Measurements from ENCODE around the gene GCSAML.

The GCSAML gene

DNA sequence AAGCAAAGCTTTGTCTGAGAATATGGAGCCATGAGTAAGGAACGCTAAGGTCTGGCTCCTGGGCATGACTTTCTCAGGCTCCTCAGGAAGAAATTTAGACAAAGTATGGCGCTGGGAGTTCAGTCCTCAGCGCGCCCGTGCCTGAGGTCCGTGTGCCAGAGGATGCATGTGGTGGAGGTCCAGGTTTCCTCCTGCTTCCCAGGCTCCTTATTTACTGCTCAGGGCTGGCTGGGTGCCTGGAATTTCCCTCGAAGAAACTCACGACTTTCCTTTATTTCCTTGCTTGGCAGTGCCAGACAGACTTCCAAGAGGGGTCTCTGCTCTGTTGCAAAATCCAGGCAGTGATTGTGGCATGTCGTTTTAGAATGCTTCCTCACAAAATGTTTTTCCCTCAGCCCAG lies 13.3 kb downstream of the GCSAML start:
- Histone ChIP-seq H3K4me3 (ENCODE audit: low read depth, low read length) (no peak overlapping the region), H3K27me3 (ENCODE audit: control insufficient read depth, insufficient read depth, low read length) (no peaks in the 10 kb centered on the region), H3K9ac (no peak overlapping the region), H3K4me1 (no peaks in the 10 kb centered on the region), H3K27ac (no peak overlapping the region), H3K79me2 (no peaks in the 10 kb centered on the region), H2AFZ (no peak overlapping the region), H3K9me3 (ENCODE audit: control insufficient read depth, low read length) (no peaks in the 10 kb centered on the region), H3K36me3 (ENCODE audit: control insufficient read depth, insufficient read depth, low read length) (no peaks in the 10 kb centered on the region), H3K4me2 (ENCODE audit: low read length) (no peak overlapping the region)
- TF ChIP-seq, protein P1, sequence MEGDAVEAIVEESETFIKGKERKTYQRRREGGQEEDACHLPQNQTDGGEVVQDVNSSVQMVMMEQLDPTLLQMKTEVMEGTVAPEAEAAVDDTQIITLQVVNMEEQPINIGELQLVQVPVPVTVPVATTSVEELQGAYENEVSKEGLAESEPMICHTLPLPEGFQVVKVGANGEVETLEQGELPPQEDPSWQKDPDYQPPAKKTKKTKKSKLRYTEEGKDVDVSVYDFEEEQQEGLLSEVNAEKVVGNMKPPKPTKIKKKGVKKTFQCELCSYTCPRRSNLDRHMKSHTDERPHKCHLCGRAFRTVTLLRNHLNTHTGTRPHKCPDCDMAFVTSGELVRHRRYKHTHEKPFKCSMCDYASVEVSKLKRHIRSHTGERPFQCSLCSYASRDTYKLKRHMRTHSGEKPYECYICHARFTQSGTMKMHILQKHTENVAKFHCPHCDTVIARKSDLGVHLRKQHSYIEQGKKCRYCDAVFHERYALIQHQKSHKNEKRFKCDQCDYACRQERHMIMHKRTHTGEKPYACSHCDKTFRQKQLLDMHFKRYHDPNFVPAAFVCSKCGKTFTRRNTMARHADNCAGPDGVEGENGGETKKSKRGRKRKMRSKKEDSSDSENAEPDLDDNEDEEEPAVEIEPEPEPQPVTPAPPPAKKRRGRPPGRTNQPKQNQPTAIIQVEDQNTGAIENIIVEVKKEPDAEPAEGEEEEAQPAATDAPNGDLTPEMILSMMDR (IDR thresholded peaks at IDR 0.05) = no peak

- no peaks in the 10 kb centered on the region for H3K9me3 ChIP-seq (ENCODE audit: control insufficient read depth, low read length)
Observed at GRCh38 chr1:247574236-247574635, 25.3 kb downstream of the GCSAML start.

GRCh38 chr1:247574664-247575063 lies 25.7 kb downstream of the GCSAML start:
- TF ChIP-seq, protein P1 (IDR thresholded peaks at IDR 0.05) = no peak
- H3K79me2 ChIP-seq = no peaks in the 10 kb centered on the region
- H3K27me3 ChIP-seq (ENCODE audit: control insufficient read depth, insufficient read depth, low read length) = no peaks in the 10 kb centered on the region
- no peak overlapping the region for H3K4me2 ChIP-seq (ENCODE audit: low read length)
- H3K9me3 ChIP-seq (ENCODE audit: control insufficient read depth, low read length) = no peaks in the 10 kb centered on the region
- H2AFZ ChIP-seq = no peak overlapping the region
- no peak overlapping the region for H3K9ac ChIP-seq
- H3K27ac ChIP-seq = no peak overlapping the region
- H3K36me3 ChIP-seq (ENCODE audit: control insufficient read depth, insufficient read depth, low read length) = no peaks in the 10 kb centered on the region
- no peak overlapping the region for H3K4me3 ChIP-seq (ENCODE audit: low read depth, low read length)
- H3K4me1 ChIP-seq = no peaks in the 10 kb centered on the region

More at GRCh38 chr1:247574236-247574635, 25.3 kb downstream of the GCSAML start:
- Histone ChIP-seq H3K27ac (no peak overlapping the region), H3K36me3 (ENCODE audit: control insufficient read depth, insufficient read depth, low read length) (no peaks in the 10 kb centered on the region), H3K9ac (no peak overlapping the region), H3K4me1 (no peaks in the 10 kb centered on the region), H3K4me3 (ENCODE audit: low read depth, low read length) (no peak overlapping the region), H3K79me2 (no peaks in the 10 kb centered on the region), H2AFZ (no peak overlapping the region), H3K27me3 (ENCODE audit: control insufficient read depth, insufficient read depth, low read length) (no peaks in the 10 kb centered on the region), H3K4me2 (ENCODE audit: low read length) (no peak overlapping the region)
- TF ChIP-seq, protein P1 (IDR thresholded peaks at IDR 0.05) = no peak

- TF ChIP-seq, protein P1 (IDR thresholded peaks at IDR 0.05) = no peak
- no peaks in the 10 kb centered on the region for H3K4me1 ChIP-seq
- H3K4me3 ChIP-seq (ENCODE audit: low read depth, low read length) = no peak overlapping the region
- no peaks in the 10 kb centered on the region for H3K36me3 ChIP-seq (ENCODE audit: control insufficient read depth, insufficient read depth, low read length)
- H3K27ac ChIP-seq = no peak overlapping the region
- H3K79me2 ChIP-seq = no peaks in the 10 kb centered on the region
- H3K9ac ChIP-seq = no peak overlapping the region
- no peak overlapping the region for H3K4me2 ChIP-seq (ENCODE audit: low read length)
- H3K9me3 ChIP-seq (ENCODE audit: control insufficient read depth, low read length) = no peaks in the 10 kb centered on the region
- no peak overlapping the region for H2AFZ ChIP-seq
- H3K27me3 ChIP-seq (ENCODE audit: control insufficient read depth, insufficient read depth, low read length) = no peaks in the 10 kb centered on the region
Observed at GRCh38 chr1:247576514-247576913, 27.6 kb downstream of the GCSAML start.

DNA sequence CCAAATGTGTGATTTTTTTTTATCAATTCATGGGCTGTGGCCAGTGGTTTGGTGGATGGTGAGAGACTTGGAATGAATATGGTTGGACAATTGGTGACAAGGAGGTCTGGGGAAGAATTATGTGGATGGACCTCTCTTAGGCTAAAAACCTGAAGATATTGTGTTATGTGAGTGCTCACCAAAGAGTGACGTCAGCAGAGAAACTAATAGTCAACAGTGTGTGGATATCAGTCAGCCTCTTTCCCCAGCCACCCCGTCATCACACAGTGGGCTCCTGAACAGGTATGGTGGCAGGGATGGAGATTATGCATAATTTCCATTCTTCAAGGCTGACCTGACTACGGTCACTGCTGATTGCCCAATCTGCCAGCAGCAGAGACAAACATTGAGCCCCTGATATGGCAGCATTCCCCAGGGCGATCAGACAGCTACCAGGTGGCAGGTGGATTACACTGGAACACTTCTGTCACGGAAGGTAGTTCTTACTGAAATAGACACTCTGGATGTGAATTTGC lies 30.1 kb downstream of the GCSAML start:
- H3K4me2 ChIP-seq (ENCODE audit: low read length) = no peak overlapping the region
- no peak overlapping the region for H3K9ac ChIP-seq
- no peaks in the 10 kb centered on the region for H3K9me3 ChIP-seq (ENCODE audit: control insufficient read depth, low read length)
- H3K79me2 ChIP-seq = no peaks in the 10 kb centered on the region
- no peak overlapping the region for H2AFZ ChIP-seq
- H3K36me3 ChIP-seq (ENCODE audit: control insufficient read depth, insufficient read depth, low read length) = no peaks in the 10 kb centered on the region
- H3K27me3 ChIP-seq (ENCODE audit: control insufficient read depth, insufficient read depth, low read length) = no peaks in the 10 kb centered on the region
- TF ChIP-seq, protein P1 (IDR thresholded peaks at IDR 0.05) = no peak
- no peak overlapping the region for H3K27ac ChIP-seq
- no peaks in the 10 kb centered on the region for H3K4me1 ChIP-seq
- H3K4me3 ChIP-seq (ENCODE audit: low read depth, low read length) = no peak overlapping the region

All from parathyroid adenoma (tissue), 2 donors.